ENCODE results near the gene KIF25. TPM values are rescaled to one million over a fixed set of nuclear protein-coding genes. Genes with fewer than 3 reads are reported as not detected.

Gene KIF25
- total RNA-seq, 1 experiment from 2014 or later = 0.59 TPM

DNA sequence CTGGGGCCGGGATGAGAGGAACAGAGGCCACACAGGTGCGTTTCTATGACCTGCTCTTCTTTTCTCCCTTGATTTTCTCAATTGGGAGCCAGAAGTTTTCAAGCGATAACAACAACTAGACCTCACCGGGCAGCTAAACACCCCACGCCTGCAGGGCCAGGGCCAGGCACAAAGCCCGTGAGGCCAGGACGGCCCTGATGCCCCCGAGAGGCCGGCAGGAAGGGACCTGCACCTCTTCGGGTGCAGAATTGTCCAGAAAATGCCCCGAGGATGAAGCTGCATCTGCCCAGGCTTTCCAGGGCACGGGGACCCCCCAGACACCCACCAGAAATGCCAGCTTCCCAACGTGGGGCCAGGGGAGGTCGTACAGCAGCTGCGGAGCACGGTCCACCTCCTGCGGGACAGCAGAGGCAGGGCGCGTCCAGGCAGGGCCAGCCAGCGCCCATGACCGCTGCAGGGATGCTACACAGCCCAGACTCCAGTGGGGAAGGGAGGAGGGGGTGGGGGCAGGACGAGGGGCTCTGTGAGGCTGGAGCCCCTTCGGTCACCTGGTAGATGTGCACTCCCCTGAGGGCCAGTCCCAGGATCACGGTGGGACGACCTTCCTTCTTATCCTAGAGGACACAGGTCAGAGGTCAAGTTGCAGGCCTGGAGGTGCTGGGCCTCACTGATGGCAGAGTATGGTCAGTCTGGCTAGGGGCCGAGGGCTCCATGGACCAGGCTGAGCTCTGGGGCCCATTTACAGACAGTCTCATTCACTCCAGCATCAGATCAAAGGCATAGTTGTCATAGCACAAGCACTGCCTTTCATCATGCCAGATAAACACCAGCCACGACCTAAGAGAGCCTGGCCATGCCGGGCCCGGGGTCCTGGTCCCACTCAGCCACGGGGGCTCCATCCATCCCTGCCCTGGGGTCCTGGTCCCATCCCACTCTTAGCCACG lies 65.1 kb downstream of the KIF25 start:
- DNase-seq = no peak
- H3K79me2 ChIP-seq (ENCODE audit: insufficient read depth, low read length) = no peaks in the 10 kb centered on the region
- H3K14ac ChIP-seq (ENCODE audit: insufficient read depth, low read length) = no peak overlapping the region
- no peak overlapping the region for H2BK20ac ChIP-seq (ENCODE audit: low read depth, low read length, poor library complexity, severe bottlenecking)
- H3K56ac ChIP-seq (ENCODE audit: insufficient read length, low read depth, low read length) = no peak overlapping the region
- no peak overlapping the region for H3K27ac ChIP-seq (ENCODE audit: insufficient read length, low read depth, low read length)
- no peak overlapping the region for H2AK5ac ChIP-seq (ENCODE audit: insufficient read length, low read length)
- no peaks in the 10 kb centered on the region for H3K23me2 ChIP-seq (ENCODE audit: insufficient read length, low read depth, low read length, poor library complexity, severe bottlenecking)
- H3K27ac Mint-ChIP-seq = no peak overlapping the region
- H3K9me3 Mint-ChIP-seq = no peaks in the 10 kb centered on the region
- no peaks in the 10 kb centered on the region for H3K79me1 ChIP-seq (ENCODE audit: insufficient read depth, low read depth, low read length, poor library complexity, severe bottlenecking)
- no peaks in the 10 kb centered on the region for H3K27me3 ChIP-seq (ENCODE audit: insufficient read depth, low read length)
- no peak overlapping the region for H3K4me2 ChIP-seq (ENCODE audit: insufficient read depth, insufficient read length, low read length)
- TF ChIP-seq, protein P1, sequence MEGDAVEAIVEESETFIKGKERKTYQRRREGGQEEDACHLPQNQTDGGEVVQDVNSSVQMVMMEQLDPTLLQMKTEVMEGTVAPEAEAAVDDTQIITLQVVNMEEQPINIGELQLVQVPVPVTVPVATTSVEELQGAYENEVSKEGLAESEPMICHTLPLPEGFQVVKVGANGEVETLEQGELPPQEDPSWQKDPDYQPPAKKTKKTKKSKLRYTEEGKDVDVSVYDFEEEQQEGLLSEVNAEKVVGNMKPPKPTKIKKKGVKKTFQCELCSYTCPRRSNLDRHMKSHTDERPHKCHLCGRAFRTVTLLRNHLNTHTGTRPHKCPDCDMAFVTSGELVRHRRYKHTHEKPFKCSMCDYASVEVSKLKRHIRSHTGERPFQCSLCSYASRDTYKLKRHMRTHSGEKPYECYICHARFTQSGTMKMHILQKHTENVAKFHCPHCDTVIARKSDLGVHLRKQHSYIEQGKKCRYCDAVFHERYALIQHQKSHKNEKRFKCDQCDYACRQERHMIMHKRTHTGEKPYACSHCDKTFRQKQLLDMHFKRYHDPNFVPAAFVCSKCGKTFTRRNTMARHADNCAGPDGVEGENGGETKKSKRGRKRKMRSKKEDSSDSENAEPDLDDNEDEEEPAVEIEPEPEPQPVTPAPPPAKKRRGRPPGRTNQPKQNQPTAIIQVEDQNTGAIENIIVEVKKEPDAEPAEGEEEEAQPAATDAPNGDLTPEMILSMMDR (conservative IDR thresholded peaks at IDR 0.05) = no peak
- no peak overlapping the region for H4K91ac ChIP-seq (ENCODE audit: insufficient read length, low read depth, low read length)
- no peaks in the 10 kb centered on the region for H3K36me3 Mint-ChIP-seq (ENCODE audit: insufficient read depth in 1 of 3, low read depth in 3 of 3)
- no peaks in the 10 kb centered on the region; the same call in 1 of the 2 replicates for H3K27me3 Mint-ChIP-seq (ENCODE audit: low read depth)
- no peak overlapping the region for H2BK15ac ChIP-seq (ENCODE audit: low read depth, low read length)
- no peak overlapping the region for H4K5ac ChIP-seq (ENCODE audit: insufficient read length, low read depth, low read length)
- no peak overlapping the region for H3K23ac ChIP-seq (ENCODE audit: insufficient read length, low read depth, low read length)
- H4K20me1 ChIP-seq (ENCODE audit: control insufficient read depth, insufficient read depth, insufficient read length) = peaks cover 2% of the 10 kb centered on the region
- no peak overlapping the region for H3K4me3 Mint-ChIP-seq
- no peak overlapping the region for H3K9ac ChIP-seq (ENCODE audit: extremely low read depth, insufficient read length, low read length)
- no peak overlapping the region for H3K18ac ChIP-seq (ENCODE audit: insufficient read length, low read depth, low read length)
- H3K4me1 ChIP-seq (ENCODE audit: insufficient read depth, low read length) = no peaks in the 10 kb centered on the region
- no peak overlapping the region for H2BK5ac ChIP-seq (ENCODE audit: insufficient read length, low read length)
- no peak overlapping the region for H3T11ph ChIP-seq (ENCODE audit: low read length)
- H3K4ac ChIP-seq (ENCODE audit: low read depth, low read length) = no peak overlapping the region
- peaks cover 0 to 2% of the 10 kb centered on the region in 2 experiments; a peak in 1 of 4 replicates for H3K4me1 Mint-ChIP-seq
- no peak overlapping the region for H2AFZ ChIP-seq (ENCODE audit: low read length)
- no peak overlapping the region for H2BK12ac ChIP-seq (ENCODE audit: insufficient read length, low read depth, low read length)
- H4K8ac ChIP-seq (replicated peaks; ENCODE audit: insufficient read length, low read depth, low read length) = no peak overlapping the region
- no peaks in the 10 kb centered on the region for H3K9me3 ChIP-seq (ENCODE audit: control insufficient read depth, low read depth, low read length)
- no peak overlapping the region for H2BK120ac ChIP-seq (ENCODE audit: low read depth, low read length, poor library complexity, severe bottlenecking)
- no CpG with 5 or more reads among the region's 31 CpGs for WGBS (ENCODE audit: extremely low coverage, insufficient read length, low lambda C conversion rate)

Measured in H9 (cell line).